Activated CD4-positive, alpha-beta T cell treated with anti-CD3 and anti-CD28 coated beads, Interleukin-2, amount 50 U/mL, for 24 hours (primary cell): Measurements from ENCODE around the gene STAM.
A peak's percentile ranks its signal among the peaks of the same experiment; 100 is the strongest.
"Not testable (repeated sequence)": the region's sequence is repeated elsewhere in the genome, so short reads cannot be mapped to it uniquely, and the experiment has no call there.

Source experiments
- DNase-seq, 2 donors: peaks; one replicate each; pipeline ENCODE4 v3.0.0-alpha.2; 2020; ENCODE audit warnings: low read depth in 1 of 2, low spot score in 1 of 2

The STAM gene

GRCh38 chr10:17674566-17674965 lies 30.6 kb downstream of the STAM start:
- DNase-seq = no peak

GRCh38 chr10:17675638-17676037 lies 31.7 kb downstream of the STAM start:
- DNase-seq = no peak

DNA sequence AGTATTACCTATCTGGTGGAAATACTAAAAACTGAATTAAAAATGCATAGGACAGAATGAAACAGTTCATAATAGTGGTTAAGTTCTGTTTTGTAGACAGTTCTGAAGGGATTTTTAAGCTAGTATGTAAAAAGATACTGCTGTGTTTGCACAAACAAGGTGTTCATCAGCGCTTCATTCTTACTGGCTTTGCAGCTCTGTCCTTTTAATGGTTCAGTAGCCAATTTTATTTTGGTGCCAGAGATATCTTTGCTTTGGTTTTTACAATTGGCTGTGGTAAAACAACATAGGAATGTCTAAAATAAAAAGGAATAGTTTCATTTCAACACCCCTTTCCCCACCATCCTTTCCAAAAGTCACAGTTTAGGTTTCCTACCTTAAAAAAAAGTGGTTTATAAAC lies 33.0 kb downstream of the STAM start:
- no peak for DNase-seq

GRCh38 chr10:17682236-17682946 lies 38.4 kb downstream of the STAM start:
- no peak for DNase-seq

DNA sequence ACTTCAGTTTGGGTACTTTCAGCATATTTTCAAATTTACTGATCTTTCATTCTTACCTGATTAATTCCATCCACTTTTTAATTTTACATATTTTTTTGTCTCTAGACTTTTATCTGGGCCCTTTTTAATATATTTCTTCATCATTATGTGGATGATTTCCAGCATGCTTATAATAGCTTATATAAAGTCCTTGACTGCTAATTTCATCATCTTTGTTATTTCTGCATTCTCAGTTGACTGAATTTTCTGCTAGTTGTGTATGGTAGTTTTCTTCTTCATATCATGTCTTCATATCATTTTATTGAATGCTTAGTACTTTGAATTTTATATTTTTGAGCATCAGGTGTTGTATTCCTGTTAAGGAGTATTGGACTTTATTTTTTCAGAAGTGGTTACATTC lies 39.6 kb downstream of the STAM start:
- no peak for DNase-seq

GRCh38 chr10:17684537-17684936 lies 40.6 kb downstream of the STAM start:
- no peak for DNase-seq

GRCh38 chr10:17685233-17685840 lies 41.4 kb downstream of the STAM start:
- peak in 1 of 2 donors; percentile 13 for DNase-seq

GRCh38 chr10:17687117-17687831 lies 43.3 kb downstream of the STAM start:
- DNase-seq = no peak

- DNase-seq = no peak
These were observed 45.2 kb downstream of the STAM start for GRCh38 chr10:17689137-17689536.

DNA sequence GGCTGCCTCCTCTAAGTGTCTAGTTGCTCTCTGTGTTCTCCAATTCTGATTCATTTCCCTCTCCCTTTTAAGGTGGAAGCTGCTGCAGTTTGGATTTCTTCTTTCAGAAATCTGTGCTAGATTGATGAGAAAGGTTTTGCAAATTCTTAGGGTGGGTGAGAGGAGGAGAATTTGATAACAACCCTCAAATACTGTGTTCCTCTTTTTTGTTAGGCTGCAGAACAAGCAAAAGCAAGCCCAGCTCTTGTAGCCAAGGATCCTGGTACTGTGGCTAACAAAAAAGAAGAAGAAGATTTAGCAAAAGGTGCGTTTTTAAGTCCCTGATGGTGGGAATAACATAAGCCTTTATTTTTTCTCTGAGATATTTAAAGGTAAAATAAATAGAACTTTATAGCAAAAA lies 49.1 kb downstream of the STAM start:
- DNase-seq = no peak

- no peak for DNase-seq
These were observed 54.7 kb downstream of the STAM start for GRCh38 chr10:17698696-17699095.

DNA sequence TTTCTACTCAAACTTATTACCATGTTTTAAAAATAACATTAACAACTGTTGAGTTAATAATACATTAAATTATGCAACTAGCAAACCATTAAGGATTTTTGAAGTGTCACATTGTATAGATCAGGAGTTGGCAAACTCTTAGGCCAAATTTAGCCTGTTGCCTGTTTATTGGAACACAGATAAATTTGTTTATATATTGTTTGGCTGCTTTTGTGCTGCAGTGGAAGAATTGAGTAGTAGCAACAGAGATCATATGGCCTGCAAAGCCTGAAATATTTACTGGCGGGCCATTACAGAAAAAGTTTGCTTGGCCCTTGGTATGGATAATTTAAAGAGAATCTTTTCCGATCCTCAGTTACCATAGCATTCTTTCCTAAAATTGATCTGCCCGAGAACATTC lies 57.4 kb downstream of the STAM start:
- no peak for DNase-seq

DNA sequence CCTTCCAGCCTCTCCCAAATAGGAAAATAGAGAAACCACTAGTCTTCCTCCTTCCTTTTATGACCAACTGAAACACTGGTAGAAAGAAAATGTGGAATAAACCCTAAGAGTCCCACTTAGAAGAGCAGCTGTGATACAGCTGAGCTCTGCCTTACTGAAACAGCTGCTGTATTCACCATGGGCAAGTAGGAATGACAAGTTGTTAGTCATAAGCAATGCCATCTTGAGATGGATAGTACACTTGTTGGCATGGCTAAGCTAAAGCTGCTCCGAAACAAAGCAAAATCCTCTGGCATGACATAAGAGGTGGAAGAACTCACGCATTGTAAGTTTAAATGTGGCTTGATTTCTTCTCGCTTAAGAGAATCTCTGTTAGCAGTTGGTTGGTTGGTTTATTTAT lies 59.8 kb downstream of the STAM start:
- no peak for DNase-seq

DNA sequence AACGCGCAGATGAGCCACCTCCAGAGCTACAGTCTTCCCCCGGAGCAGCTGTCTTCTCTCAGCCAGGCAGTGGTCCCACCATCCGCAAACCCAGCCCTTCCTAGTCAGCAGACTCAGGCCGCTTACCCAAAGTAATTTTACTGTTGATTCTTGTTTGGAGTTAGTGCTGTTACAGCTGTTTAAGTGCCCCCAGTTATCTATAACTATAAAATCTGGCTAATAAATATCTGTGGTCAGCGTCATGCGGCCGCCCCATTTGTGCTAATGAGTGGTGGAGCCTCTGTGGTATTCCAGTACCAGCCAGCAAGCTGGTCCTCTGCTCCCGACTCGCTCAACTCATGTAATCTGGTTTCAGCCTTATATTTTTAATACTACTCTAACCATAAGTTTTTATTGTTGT lies 64.9 kb downstream of the STAM start:
- DNase-seq = no peak

DNA sequence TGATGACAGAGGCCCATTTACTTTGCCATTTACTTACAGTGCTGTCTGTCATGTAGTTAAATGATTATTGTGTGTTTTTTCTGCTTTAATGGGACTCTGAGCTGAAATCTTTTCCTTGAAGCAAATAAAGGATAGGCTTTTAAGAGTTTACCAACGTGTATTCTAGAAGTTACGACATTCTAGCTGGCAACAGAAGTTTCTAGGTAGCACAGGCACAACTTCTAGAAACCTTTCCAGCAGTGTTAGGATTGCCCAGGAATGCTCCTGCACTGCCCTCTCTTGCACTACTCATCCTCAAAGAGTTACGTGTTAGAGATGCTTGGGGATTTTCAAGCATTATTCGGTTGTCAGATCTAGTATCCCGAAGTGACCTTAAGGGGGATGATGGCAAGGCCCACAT lies 65.5 kb downstream of the STAM start:
- DNase-seq = no peak

DNA sequence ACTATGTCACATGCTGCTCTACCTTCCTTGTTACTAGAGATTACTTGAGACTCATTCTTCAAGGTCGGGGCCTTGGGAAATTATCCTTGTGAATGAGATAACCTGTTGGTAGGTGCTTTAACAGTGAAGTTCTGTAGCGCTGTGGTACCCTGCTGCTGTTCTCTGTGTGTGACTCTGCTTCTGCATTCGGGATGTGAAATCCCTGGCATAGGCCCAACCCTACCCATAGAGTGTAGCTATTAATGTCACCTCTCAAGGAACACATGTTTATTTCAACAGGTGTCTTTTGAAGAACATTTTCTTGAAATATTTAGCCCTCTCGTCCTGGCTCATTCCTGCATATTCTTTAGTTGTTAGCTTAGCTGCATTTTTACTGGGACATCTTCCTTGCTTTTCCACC lies 66.2 kb downstream of the STAM start:
- DNase-seq = no peak

DNA sequence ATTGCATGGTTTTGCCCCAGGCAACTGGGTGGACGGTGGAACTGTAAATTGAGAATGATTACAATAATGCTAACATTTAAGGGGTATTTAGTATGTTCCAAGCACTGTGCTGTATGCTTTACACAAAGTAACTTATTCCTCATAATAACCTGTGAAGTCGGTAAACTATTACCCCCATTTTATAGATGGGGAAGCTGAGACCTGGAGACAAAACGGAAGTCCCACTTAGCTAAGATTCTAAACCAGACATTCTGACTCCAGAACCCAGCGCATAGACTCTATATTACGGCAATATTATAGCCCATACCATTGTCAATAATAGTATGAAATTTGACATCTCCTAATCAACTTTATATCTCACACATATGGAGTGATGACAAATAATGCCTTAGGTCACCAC lies 68.1 kb downstream of the STAM start:
- no peak for DNase-seq

DNA sequence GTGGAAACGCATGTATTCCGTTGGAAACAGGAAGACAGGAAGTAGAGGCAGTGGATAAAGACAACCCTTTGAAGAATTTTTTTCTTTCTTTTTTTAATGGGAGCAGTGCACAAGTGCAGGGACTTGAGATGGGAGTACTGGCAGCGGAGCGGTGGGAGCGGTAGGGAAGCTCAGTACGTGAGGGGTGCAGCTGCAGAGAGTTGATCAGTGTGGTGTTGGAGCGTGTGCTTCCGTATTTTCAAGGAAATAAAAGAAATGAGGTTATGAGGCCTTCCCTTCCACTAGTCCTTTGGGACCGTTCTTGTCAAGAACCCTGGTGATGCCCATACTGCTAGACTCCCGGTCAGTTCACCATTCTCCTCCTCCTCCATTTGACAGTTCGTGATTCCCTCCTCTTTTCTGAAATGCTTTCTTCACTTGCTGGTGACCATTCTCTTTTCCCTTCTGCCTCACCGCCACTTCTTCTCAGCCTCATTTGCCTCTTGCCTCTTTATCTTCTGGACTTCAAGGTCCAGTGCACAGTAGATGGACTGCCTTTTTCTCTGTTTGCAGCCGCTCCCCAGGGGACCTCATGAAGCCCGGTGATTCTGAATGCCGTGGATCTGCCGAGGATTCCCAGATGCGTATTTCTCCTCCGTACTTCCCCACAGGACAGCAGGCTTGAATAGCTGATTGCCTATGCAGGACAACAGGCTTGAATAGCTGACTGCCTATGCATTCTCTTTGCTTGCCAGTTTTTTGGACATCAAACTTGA lies 68.9 kb downstream of the STAM start:
- DNase-seq = no peak

DNA sequence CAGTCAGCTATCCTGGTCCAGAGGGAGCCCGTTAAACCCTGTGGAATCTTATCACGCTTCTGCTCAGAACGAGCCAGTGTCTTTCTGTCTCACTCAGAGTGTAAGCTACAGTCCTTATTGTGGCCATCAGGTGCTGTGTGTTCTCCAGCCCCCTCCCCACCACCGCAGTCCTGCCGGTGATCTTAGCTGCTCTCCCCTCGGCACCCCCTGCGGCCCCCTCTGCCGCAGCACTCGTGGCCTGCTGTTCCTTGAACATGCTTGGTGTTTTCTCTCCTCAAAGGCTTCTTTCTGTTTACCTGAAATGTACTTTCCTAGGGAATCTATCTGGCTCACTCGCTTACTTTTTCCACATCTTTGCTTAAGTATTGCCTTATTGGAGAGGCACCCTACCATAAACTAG lies 69.8 kb downstream of the STAM start:
- DNase-seq = no peak

- no peak for DNase-seq
These were observed 72.2 kb downstream of the STAM start for GRCh38 chr10:17716161-17716560.

GRCh38 chr10:17722317-17723014 lies 78.5 kb downstream of the STAM start:
- not testable (repeated sequence) for DNase-seq
